SK-N-MC (cell line): ENCODE results near the gene NEAT1.

ENCODE experiments used
- DNase-seq: peaks from one replicate; pipeline ENCODE4 v3.0.0-alpha.2; 2011; ENCODE audit warnings: low read depth, low spot score
- H3K27ac ChIP-seq: fragments of 200-600 bp; sonication (generic); 2 replicates; pipeline ENCODE4 v1.5.1; 2016; ENCODE audit warnings: mixed run types
- H3K36me3 ChIP-seq: fragments of 200-600 bp; sonication (generic); 2 replicates; pipeline ENCODE4 v1.6.1; 2017; ENCODE audit warnings: antibody characterized with exemption, low read length, mixed read lengths; ENCODE audit not compliant: insufficient read depth
- H3K4me3 ChIP-seq: fragments of 200-600 bp; sonication (generic); 2 replicates; pipeline ENCODE4 v1.5.1; 2016
- H3K9ac ChIP-seq: fragments of 200-600 bp; sonication (generic); 2 replicates; pipeline ENCODE4 v1.8.0; 2017; ENCODE audit warnings: mixed run types, mixed read lengths; ENCODE audit not compliant: insufficient read length
- H3K9me3 ChIP-seq: fragments of 200-600 bp; sonication (generic); 2 replicates; pipeline ENCODE4 v1.6.1; 2017; ENCODE audit warnings: low read depth, mild to moderate bottlenecking, antibody characterized with exemption, low read length, moderate library complexity, mixed read lengths
- EZH2 ChIP-seq: fragments of 200-600 bp; sonication (generic); IDR thresholded peaks from one replicate; pipeline ENCODE4 v1.6.1; 2017; ENCODE audit warnings: antibody characterized with exemption
- FOXP2 ChIP-seq: optimal IDR thresholded peaks from 2 replicates; pipeline ENCODE3; 2011; ENCODE audit warnings: mild to moderate bottlenecking, moderate library complexity; ENCODE audit not compliant: insufficient read depth; ENCODE audit errors: extremely low read length, control extremely low read depth
- POLR2AphosphoS5 ChIP-seq: IDR thresholded peaks from 2 replicates; pipeline ENCODE4 v1.6.1; 2012; ENCODE audit warnings: mild to moderate bottlenecking, low read depth, low read length, borderline replicate concordance

Gene NEAT1

GRCh38 chr11:65393513-65394079, 29.0 kb upstream of the NEAT1 start:
- Histone ChIP-seq H3K36me3 (peaks cover 5% of the 10 kb centered on the region; the same call in 1 of the 2 replicates), H3K9me3 (no peaks in the 10 kb centered on the region), H3K4me3 (no peak overlapping the region), H3K9ac (no peak overlapping the region), H3K27ac (no peak overlapping the region)
- TF ChIP-seq POLR2AphosphoS5 (no peak), FOXP2 (no peak), EZH2 (no peak)
- no peak for DNase-seq

GRCh38 chr11:65394125-65394536, 28.5 kb upstream of the NEAT1 start:
- no peak overlapping the region for H3K4me3 ChIP-seq
- TF ChIP-seq FOXP2 = no peak
- no peak for TF ChIP-seq EZH2
- TF ChIP-seq POLR2AphosphoS5 = no peak
- no peak overlapping the region for H3K27ac ChIP-seq
- peaks cover 5% of the 10 kb centered on the region; the same call in 1 of the 2 replicates for H3K36me3 ChIP-seq
- H3K9me3 ChIP-seq = no peaks in the 10 kb centered on the region
- no peak overlapping the region for H3K9ac ChIP-seq
- DNase-seq = no peak

- TF ChIP-seq EZH2 = no peak
- no peak for TF ChIP-seq FOXP2
- no peak for TF ChIP-seq POLR2AphosphoS5
- Histone ChIP-seq H3K36me3 (peaks cover 9% of the 10 kb centered on the region; the same call in 1 of the 2 replicates), H3K4me3 (no peak overlapping the region), H3K9ac (no peak overlapping the region), H3K9me3 (no peaks in the 10 kb centered on the region), H3K27ac (no peak overlapping the region)
- no peak for DNase-seq
Measured at GRCh38 chr11:65395961-65396530, 26.6 kb upstream of the NEAT1 start.

GRCh38 chr11:65396769-65397745, 25.5 kb upstream of the NEAT1 start:
- peaks cover 9% of the 10 kb centered on the region; the same call in 1 of the 2 replicates for H3K36me3 ChIP-seq
- no peak overlapping the region for H3K27ac ChIP-seq
- no peaks in the 10 kb centered on the region for H3K9me3 ChIP-seq
- DNase-seq = no peak
- TF ChIP-seq FOXP2 = no peak
- no peak for TF ChIP-seq POLR2AphosphoS5
- no peak for TF ChIP-seq EZH2
- no peak overlapping the region for H3K4me3 ChIP-seq
- no peak overlapping the region for H3K9ac ChIP-seq

- TF ChIP-seq EZH2 (no peak), POLR2AphosphoS5 (no peak), FOXP2 (no peak)
- no peak for DNase-seq
- Histone ChIP-seq H3K27ac (no peak overlapping the region), H3K4me3 (no peak overlapping the region), H3K9me3 (no peaks in the 10 kb centered on the region), H3K9ac (no peak overlapping the region), H3K36me3 (peaks cover 13% of the 10 kb centered on the region; the same call in 1 of the 2 replicates)
Measured at GRCh38 chr11:65398362-65398910, 24.2 kb upstream of the NEAT1 start.

GRCh38 chr11:65399249-65399648, 23.3 kb upstream of the NEAT1 start:
- no peak for TF ChIP-seq POLR2AphosphoS5
- no peak for TF ChIP-seq FOXP2
- no peak for TF ChIP-seq EZH2
- Histone ChIP-seq H3K36me3 (peaks cover 13% of the 10 kb centered on the region; the same call in 1 of the 2 replicates), H3K9ac (no peak overlapping the region), H3K4me3 (no peak overlapping the region), H3K27ac (no peak overlapping the region), H3K9me3 (no peaks in the 10 kb centered on the region)
- no peak for DNase-seq

GRCh38 chr11:65399845-65400244, 22.8 kb upstream of the NEAT1 start:
- Histone ChIP-seq H3K4me3 (no peak overlapping the region), H3K27ac (no peak overlapping the region), H3K9ac (no peak overlapping the region), H3K36me3 (peaks cover 19% of the 10 kb centered on the region; the same call in 1 of the 2 replicates), H3K9me3 (no peaks in the 10 kb centered on the region)
- no peak for DNase-seq
- TF ChIP-seq FOXP2 (no peak), POLR2AphosphoS5 (no peak), EZH2 (no peak)

GRCh38 chr11:65400307-65401072, 22.1 kb upstream of the NEAT1 start:
- Histone ChIP-seq H3K36me3 (peaks cover 23% of the 10 kb centered on the region), H3K9ac (no peak overlapping the region), H3K27ac (no peak overlapping the region), H3K9me3 (no peaks in the 10 kb centered on the region), H3K4me3 (no peak overlapping the region)
- TF ChIP-seq EZH2 (no peak), FOXP2 (no peak), POLR2AphosphoS5 (no peak)
- DNase-seq = no peak
